ENCODE measurements around the gene ITGA11. TPM values are rescaled to one million over a fixed set of nuclear protein-coding genes. Genes with fewer than 3 reads are reported as not detected.

ITGA11 gene
- total RNA-seq, 3 donors from 2014 or later: 7.8 to 8.5 (median 7.9) TPM

DNA sequence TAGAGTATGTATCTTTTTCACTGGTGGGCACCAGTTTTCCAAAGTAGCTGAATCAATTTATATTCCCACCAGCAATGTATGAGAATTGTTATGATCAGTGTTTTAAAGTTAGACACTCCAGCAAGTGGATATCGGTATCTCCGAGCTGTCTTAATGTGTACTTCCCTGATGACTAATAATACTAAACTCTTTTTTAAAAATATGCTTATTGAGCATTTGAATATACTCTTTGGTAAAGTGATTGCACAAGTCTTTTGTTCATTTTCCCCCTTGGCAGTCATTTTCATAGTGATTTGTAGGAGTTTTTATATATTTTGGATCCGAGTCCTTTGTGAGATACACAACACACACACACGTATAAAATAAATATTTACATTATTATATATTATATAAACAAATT is 166.9 kb downstream of the ITGA11 start:
- H3K27ac ChIP-seq: no peak overlapping the region
- intact Hi-C loops (cut with DNase I; ENCODE audit: low total_unique reads): no loop called here
- no peak for DNase-seq (ENCODE audit: low spot score in 2 of 2)
- H3K4me1 ChIP-seq: no peaks in the 10 kb centered on the region
- H3K4me3 ChIP-seq: no peak overlapping the region
- no peak for TF ChIP-seq POLR2AphosphoS5 (IDR thresholded peaks at IDR 0.05)
- TF ChIP-seq, protein P1, sequence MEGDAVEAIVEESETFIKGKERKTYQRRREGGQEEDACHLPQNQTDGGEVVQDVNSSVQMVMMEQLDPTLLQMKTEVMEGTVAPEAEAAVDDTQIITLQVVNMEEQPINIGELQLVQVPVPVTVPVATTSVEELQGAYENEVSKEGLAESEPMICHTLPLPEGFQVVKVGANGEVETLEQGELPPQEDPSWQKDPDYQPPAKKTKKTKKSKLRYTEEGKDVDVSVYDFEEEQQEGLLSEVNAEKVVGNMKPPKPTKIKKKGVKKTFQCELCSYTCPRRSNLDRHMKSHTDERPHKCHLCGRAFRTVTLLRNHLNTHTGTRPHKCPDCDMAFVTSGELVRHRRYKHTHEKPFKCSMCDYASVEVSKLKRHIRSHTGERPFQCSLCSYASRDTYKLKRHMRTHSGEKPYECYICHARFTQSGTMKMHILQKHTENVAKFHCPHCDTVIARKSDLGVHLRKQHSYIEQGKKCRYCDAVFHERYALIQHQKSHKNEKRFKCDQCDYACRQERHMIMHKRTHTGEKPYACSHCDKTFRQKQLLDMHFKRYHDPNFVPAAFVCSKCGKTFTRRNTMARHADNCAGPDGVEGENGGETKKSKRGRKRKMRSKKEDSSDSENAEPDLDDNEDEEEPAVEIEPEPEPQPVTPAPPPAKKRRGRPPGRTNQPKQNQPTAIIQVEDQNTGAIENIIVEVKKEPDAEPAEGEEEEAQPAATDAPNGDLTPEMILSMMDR (IDR thresholded peaks at IDR 0.05): no peak
- no peak for TF ChIP-seq POLR2A (IDR thresholded peaks at IDR 0.05)
- H3K36me3 ChIP-seq: no peaks in the 10 kb centered on the region
- H3K27me3 ChIP-seq: no peaks in the 10 kb centered on the region
- H3K9me3 ChIP-seq: no peaks in the 10 kb centered on the region

- Histone ChIP-seq H3K9me3 (no peaks in the 10 kb centered on the region), H3K4me3 (no peak overlapping the region), H3K27ac (no peak overlapping the region), H3K36me3 (no peaks in the 10 kb centered on the region), H3K4me1 (no peaks in the 10 kb centered on the region), H3K27me3 (no peaks in the 10 kb centered on the region)
- intact Hi-C loops (cut with DNase I; ENCODE audit: low total_unique reads): no loop called here
- TF ChIP-seq POLR2A (IDR thresholded peaks at IDR 0.05): no peak
- no peak for TF ChIP-seq POLR2AphosphoS5 (IDR thresholded peaks at IDR 0.05)
- TF ChIP-seq, protein P1 (IDR thresholded peaks at IDR 0.05): no peak
- DNase-seq (ENCODE audit: low spot score in 2 of 2): no peak
Observed at GRCh38 chr15:68264282-68264681, 167.7 kb downstream of the ITGA11 start.

GRCh38 chr15:68262514-68263356 is 169.2 kb downstream of the ITGA11 start:
- intact Hi-C loops (cut with DNase I; ENCODE audit: low total_unique reads): no loop called here
- Histone ChIP-seq H3K27ac (no peak overlapping the region), H3K4me3 (no peak overlapping the region), H3K36me3 (no peaks in the 10 kb centered on the region), H3K9me3 (no peaks in the 10 kb centered on the region), H3K27me3 (no peaks in the 10 kb centered on the region), H3K4me1 (no peaks in the 10 kb centered on the region)
- TF ChIP-seq POLR2AphosphoS5 (IDR thresholded peaks at IDR 0.05) (no peak), POLR2A (IDR thresholded peaks at IDR 0.05) (no peak)
- TF ChIP-seq, protein P1 (IDR thresholded peaks at IDR 0.05): no peak
- DNase-seq (ENCODE audit: low spot score in 2 of 2): no peak

GRCh38 chr15:68261980-68262379 is 170.0 kb downstream of the ITGA11 start:
- no peak overlapping the region for H3K27ac ChIP-seq
- TF ChIP-seq, protein P1 (IDR thresholded peaks at IDR 0.05): no peak
- TF ChIP-seq POLR2AphosphoS5 (IDR thresholded peaks at IDR 0.05) (no peak), POLR2A (IDR thresholded peaks at IDR 0.05) (no peak)
- DNase-seq (ENCODE audit: low spot score in 2 of 2): no peak
- no peaks in the 10 kb centered on the region for H3K4me1 ChIP-seq
- H3K27me3 ChIP-seq: no peaks in the 10 kb centered on the region
- intact Hi-C loops (cut with DNase I; ENCODE audit: low total_unique reads): no loop called here
- H3K36me3 ChIP-seq: no peaks in the 10 kb centered on the region
- H3K9me3 ChIP-seq: no peaks in the 10 kb centered on the region
- H3K4me3 ChIP-seq: no peak overlapping the region

DNA sequence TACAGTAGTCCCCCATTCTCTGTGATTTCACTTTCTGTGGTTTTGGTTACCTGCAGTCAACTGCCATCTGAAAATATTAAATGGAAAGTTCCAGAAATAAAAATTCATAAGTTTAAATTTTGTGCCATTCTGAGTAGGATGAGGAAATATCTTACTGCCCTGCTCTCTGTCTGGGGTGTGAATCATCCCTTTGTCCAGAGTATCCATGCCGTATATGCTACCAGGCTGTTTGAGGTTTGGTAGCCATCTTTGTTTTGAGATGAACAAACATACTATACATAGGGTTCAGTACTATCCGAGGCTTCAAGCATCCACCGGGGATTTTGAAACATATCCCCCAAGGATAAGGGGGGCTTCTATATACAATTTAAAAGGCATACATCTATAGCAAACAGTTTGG is 170.7 kb downstream of the ITGA11 start:
- Histone ChIP-seq H3K4me1 (no peaks in the 10 kb centered on the region), H3K27me3 (no peaks in the 10 kb centered on the region), H3K27ac (no peak overlapping the region), H3K9me3 (no peaks in the 10 kb centered on the region), H3K4me3 (no peak overlapping the region), H3K36me3 (no peaks in the 10 kb centered on the region)
- DNase-seq (ENCODE audit: low spot score in 2 of 2): no peak
- intact Hi-C loops (cut with DNase I; ENCODE audit: low total_unique reads): no loop called here
- TF ChIP-seq POLR2A (IDR thresholded peaks at IDR 0.05): no peak
- no peak for TF ChIP-seq POLR2AphosphoS5 (IDR thresholded peaks at IDR 0.05)

Data from breast epithelium (tissue), 4 donors.